Measurements from ENCODE around the gene ADAMTS18.

GRCh38 chr16:77410449-77410848 lies 24.4 kb downstream of the ADAMTS18 start:
- TF ChIP-seq, protein P1, sequence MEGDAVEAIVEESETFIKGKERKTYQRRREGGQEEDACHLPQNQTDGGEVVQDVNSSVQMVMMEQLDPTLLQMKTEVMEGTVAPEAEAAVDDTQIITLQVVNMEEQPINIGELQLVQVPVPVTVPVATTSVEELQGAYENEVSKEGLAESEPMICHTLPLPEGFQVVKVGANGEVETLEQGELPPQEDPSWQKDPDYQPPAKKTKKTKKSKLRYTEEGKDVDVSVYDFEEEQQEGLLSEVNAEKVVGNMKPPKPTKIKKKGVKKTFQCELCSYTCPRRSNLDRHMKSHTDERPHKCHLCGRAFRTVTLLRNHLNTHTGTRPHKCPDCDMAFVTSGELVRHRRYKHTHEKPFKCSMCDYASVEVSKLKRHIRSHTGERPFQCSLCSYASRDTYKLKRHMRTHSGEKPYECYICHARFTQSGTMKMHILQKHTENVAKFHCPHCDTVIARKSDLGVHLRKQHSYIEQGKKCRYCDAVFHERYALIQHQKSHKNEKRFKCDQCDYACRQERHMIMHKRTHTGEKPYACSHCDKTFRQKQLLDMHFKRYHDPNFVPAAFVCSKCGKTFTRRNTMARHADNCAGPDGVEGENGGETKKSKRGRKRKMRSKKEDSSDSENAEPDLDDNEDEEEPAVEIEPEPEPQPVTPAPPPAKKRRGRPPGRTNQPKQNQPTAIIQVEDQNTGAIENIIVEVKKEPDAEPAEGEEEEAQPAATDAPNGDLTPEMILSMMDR (IDR thresholded peaks at IDR 0.05), result no peak
- no peak for TF ChIP-seq POLR2A (IDR thresholded peaks at IDR 0.05)

Measured in esophagus squamous epithelium (tissue), 4 donors.